MCF 10A (cell line): ENCODE measurements around the gene ACOT7. TPM values are rescaled to one million over a fixed set of nuclear protein-coding genes. Genes with fewer than 3 reads are reported as not detected.

Experiments used
- BruUV-seq: library from RNA; stranded (reverse); fragments of 400-500 nt; replicated peaks from 2 replicates; lab custom pipeline; 2021; lab: Mats Ljungman, UMichigan
- CTCF ChIA-PET: fragments of 300-600 bp; sonication (Branson Sonifier 250); formaldehyde crosslinking; extraction: SDS; loops from one replicate; lab custom pipeline; 2021; ENCODE audit warnings: antibody characterized with exemption, inconsistent platforms; lab: Yijun Ruan, JAX
- POLR2A ChIA-PET: fragments of 300-600, 350-650 bp; sonication (Branson Sonifier 250); formaldehyde crosslinking; extraction: SDS; loops from one replicate; lab custom pipeline; 2020; ENCODE audit warnings: antibody characterized with exemption, inconsistent platforms; lab: Yijun Ruan, JAX
- DNase-seq: peaks from one replicate; pipeline ENCODE4 v3.0.0-alpha.2; 2018; ENCODE audit not compliant: unreplicated experiment
- H3K27ac Mint-ChIP-seq: one replicate; pipeline ENCODE4 v1.8.0; 2022; ENCODE audit warnings: mild to moderate bottlenecking, low read depth, mixed read lengths; ENCODE audit not compliant: unreplicated experiment
- H3K27me3 Mint-ChIP-seq: one replicate; pipeline ENCODE4 v1.8.0; 2022; ENCODE audit warnings: mixed read lengths; ENCODE audit not compliant: insufficient read depth, unreplicated experiment
- H3K36me3 Mint-ChIP-seq: one replicate; pipeline ENCODE4 v1.8.0; 2022; ENCODE audit warnings: mild to moderate bottlenecking, moderate library complexity, mixed read lengths; ENCODE audit not compliant: insufficient read depth, unreplicated experiment
- H3K4me1 Mint-ChIP-seq: one replicate; pipeline ENCODE4 v1.8.0; 2022; ENCODE audit warnings: mixed read lengths; ENCODE audit not compliant: insufficient read depth, unreplicated experiment
- H3K4me3 Mint-ChIP-seq: one replicate; pipeline ENCODE4 v1.8.0; 2022; ENCODE audit warnings: mild to moderate bottlenecking, moderate library complexity, mixed read lengths; ENCODE audit not compliant: unreplicated experiment
- H3K9me3 Mint-ChIP-seq: one replicate; pipeline ENCODE4 v1.8.0; 2022; ENCODE audit warnings: mixed read lengths; ENCODE audit not compliant: unreplicated experiment
- CTCF ChIP-seq: fragments of 200-600 bp; IDR thresholded peaks from one replicate; pipeline ENCODE4 v1.8.0; 2022; ENCODE audit warnings: antibody characterized with exemption, mild to moderate bottlenecking; ENCODE audit not compliant: unreplicated experiment
- intact Hi-C: fragments of 100-400 bp; cut with micrococcal nuclease; formaldehyde crosslinking; loops from 2 replicates; pipeline ENCODE4 v1.14.1; 2022
- total RNA-seq: library from RNA; stranded (reverse); gene quantifications from 2 replicates; pipeline ENCODE4 v1.2.3, GENCODE V29; 2022

ACOT7 gene
- total RNA-seq, 1 experiment from 2014 or later = 117 TPM

DNA sequence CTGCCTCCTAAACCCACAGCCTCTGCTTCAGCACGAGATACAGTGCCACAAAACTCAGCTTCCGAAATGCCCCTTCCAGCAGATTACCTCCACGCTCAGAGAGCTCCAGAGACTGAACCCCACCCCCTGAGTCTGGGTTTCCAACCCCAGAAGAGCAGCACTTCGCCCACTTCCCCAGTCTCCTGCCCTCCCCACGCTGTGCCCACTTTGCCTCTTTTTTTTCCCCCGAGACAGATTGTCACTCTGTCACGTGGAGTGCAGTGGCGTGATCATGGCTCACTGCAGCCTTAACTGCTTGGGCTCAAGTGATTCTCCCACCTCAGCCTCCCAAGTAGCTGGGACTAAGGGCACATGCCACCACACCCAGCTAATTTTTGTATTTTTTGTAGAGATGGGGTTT is 167.9 kb downstream of the ACOT7 start:
- no peak for TF ChIP-seq CTCF
- CTCF ChIA-PET = interaction anchor here (0.7 to 1.7 kb wide), 5 partner anchors 9 to 26 kb away, joined by 3 to 6 read pairs (median 3); partner anchors contain the start of genes RNF207 and RPL22
- POLR2A ChIA-PET = interaction anchor here (0.8 to 1.5 kb wide), 2 partner anchors 9 to 18 kb away, joined by 3 to 4 read pairs; no protein-coding TSS in a partner anchor
- H3K27ac Mint-ChIP-seq = peak overlapping the region; percentile 39
- H3K4me3 Mint-ChIP-seq = no peak overlapping the region
- peaks cover 73% of the 10 kb centered on the region for H3K36me3 Mint-ChIP-seq
- no peaks in the 10 kb centered on the region for H3K27me3 Mint-ChIP-seq
- H3K9me3 Mint-ChIP-seq = no peaks in the 10 kb centered on the region
- intact Hi-C loops = no loop called here
- H3K4me1 Mint-ChIP-seq = peaks cover 2% of the 10 kb centered on the region
- no TSS peak for BruUV-seq
- no peak for DNase-seq

GRCh38 chr1:6224718-6225117 is 168.8 kb downstream of the ACOT7 start:
- no peaks in the 10 kb centered on the region for H3K27me3 Mint-ChIP-seq
- no peak for DNase-seq
- no peak overlapping the region for H3K27ac Mint-ChIP-seq
- no TSS peak for BruUV-seq
- peaks cover 63% of the 10 kb centered on the region for H3K36me3 Mint-ChIP-seq
- no peak for TF ChIP-seq CTCF
- H3K9me3 Mint-ChIP-seq = no peaks in the 10 kb centered on the region
- intact Hi-C loops = no loop called here
- POLR2A ChIA-PET = interaction anchor here (1.5 kb wide), 2 partner anchors 10 kb away, joined by 4 to 9 read pairs; no protein-coding TSS in a partner anchor
- no peak overlapping the region for H3K4me3 Mint-ChIP-seq
- CTCF ChIA-PET = interaction anchor here (0.7 to 1.0 kb wide), 2 partner anchors 20 to 22 kb away, joined by 3 read pairs; no protein-coding TSS in a partner anchor
- H3K4me1 Mint-ChIP-seq = peaks cover 9% of the 10 kb centered on the region

DNA sequence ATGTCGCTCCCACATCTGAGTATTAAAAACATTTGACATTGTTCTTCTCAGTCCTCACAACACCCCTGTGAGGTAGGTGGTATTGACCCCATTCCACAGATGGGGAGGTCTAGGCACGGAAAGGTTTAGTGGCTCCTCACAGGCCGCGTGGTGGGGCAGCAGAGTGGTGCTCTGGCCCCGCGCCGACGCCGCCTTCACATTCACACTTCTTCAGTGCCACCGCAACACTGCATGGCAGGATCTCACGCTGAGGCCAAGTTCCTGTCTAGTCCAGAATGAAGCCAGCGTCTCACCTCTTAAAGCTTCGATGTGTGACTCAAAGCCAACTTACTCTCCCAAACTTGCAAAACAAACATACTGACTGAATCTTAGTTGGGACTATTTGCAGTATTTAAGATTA is 169.9 kb downstream of the ACOT7 start:
- intact Hi-C loops = no loop called here
- H3K36me3 Mint-ChIP-seq = peaks cover 59% of the 10 kb centered on the region
- no peaks in the 10 kb centered on the region for H3K27me3 Mint-ChIP-seq
- DNase-seq = no peak
- peaks cover 9% of the 10 kb centered on the region for H3K4me1 Mint-ChIP-seq
- no peak overlapping the region for H3K4me3 Mint-ChIP-seq
- TF ChIP-seq CTCF = no peak
- CTCF ChIA-PET = interaction anchor here (0.7 to 1.0 kb wide), 2 partner anchors 19 to 215 kb away, joined by 3 read pairs; no protein-coding TSS in a partner anchor
- no peaks in the 10 kb centered on the region for H3K9me3 Mint-ChIP-seq
- POLR2A ChIA-PET = interaction anchor here (1.0 to 1.5 kb wide), 2 partner anchors 11 to 24 kb away, joined by 3 to 9 read pairs; no protein-coding TSS in a partner anchor
- no peak overlapping the region for H3K27ac Mint-ChIP-seq
- TSS peak; percentile 45 for BruUV-seq

DNA sequence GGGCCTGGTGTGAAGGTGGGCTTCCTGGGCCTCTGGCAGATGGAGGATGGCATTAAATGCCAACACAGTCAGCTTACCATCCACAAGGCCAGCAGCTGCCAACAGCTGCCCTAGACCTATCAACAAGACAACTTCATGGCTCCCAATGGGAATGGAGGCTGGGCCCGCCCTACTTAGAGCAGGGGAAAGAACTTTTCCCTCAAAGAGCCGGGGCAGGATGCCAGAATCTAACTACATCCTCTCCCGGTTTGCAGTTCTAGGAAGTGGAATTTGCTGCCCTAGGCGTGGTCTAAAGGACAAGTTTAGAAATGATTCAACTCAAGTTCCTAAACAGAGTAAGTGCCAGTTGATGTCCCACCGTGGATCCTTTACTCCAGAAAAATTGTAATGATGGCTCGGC is 170.9 kb downstream of the ACOT7 start:
- H3K36me3 Mint-ChIP-seq = peaks cover 52% of the 10 kb centered on the region
- TF ChIP-seq CTCF = no peak
- ChIA-PET CTCF (no interaction called here), POLR2A (interaction anchor here (0.7 to 1.0 kb wide), 2 partner anchors 12 to 128 kb away, joined by 3 read pairs; no protein-coding TSS in a partner anchor)
- BruUV-seq = no TSS peak
- H3K4me1 Mint-ChIP-seq = peaks cover 9% of the 10 kb centered on the region
- H3K27ac Mint-ChIP-seq = no peak overlapping the region
- intact Hi-C loops = no loop called here
- DNase-seq = peak; percentile 43
- H3K4me3 Mint-ChIP-seq = no peak overlapping the region
- no peaks in the 10 kb centered on the region for H3K9me3 Mint-ChIP-seq
- no peaks in the 10 kb centered on the region for H3K27me3 Mint-ChIP-seq
